Endothelial cell of umbilical vein (primary cell): Measurements from ENCODE around the gene CNGB1. TPM values are rescaled to one million over a fixed set of nuclear protein-coding genes. Genes with fewer than 3 reads are reported as not detected.

Experiments used
- BruUV-seq: library from RNA; stranded (reverse); fragments of 400-500 nt; replicated peaks from 2 replicates; lab custom pipeline; 2021; lab: Mats Ljungman, UMichigan
- CTCF ChIA-PET: fragments of 300-600, 350-600 bp; sonication (Branson Sonifier 250); formaldehyde crosslinking; loops from one replicate; lab custom pipeline; 2021; ENCODE audit warnings: antibody characterized with exemption, inconsistent platforms; lab: Charles Lee
- POLR2A ChIA-PET: fragments of 300-600, 350-600 bp; sonication (Branson Sonifier 250); formaldehyde crosslinking; loops from one replicate; lab custom pipeline; 2021; ENCODE audit warnings: antibody characterized with exemption, inconsistent platforms; lab: Charles Lee
- DNase-seq: peaks from one replicate; pipeline ENCODE4 v3.0.0-alpha.2; 2011; ENCODE audit warnings: low read depth, low spot score
- FAIRE-seq: peaks from 2 replicates; lab custom pipeline; 2011; peaks lifted over from hg19 to GRCh38; lab: Jason Lieb, UNC
- H2AFZ ChIP-seq: 2 replicates; pipeline ENCODE4 v1.6.0; 2012; ENCODE audit warnings: low read depth, low read length, control low read depth, inconsistent platforms
- H3K27ac ChIP-seq: 2 replicates; pipeline ENCODE4 v1.5.1; 2011; ENCODE audit warnings: low read depth, mild to moderate bottlenecking, control low read depth, low read length, moderate library complexity; ENCODE audit not compliant: insufficient read depth
- H3K27me3 ChIP-seq, 2 experiments: 2 replicates each; pipeline versions ENCODE4 v1.6.0 to v1.6.1; 2011; ENCODE audit warnings: low read length in 2 of 2, mixed read lengths in 1 of 2; ENCODE audit not compliant: control insufficient read depth in 2 of 2, insufficient read depth in 2 of 2
- H3K36me3 ChIP-seq, 2 experiments: 2 replicates in 1 of 2; 3 replicates in 1 of 2; pipeline ENCODE4 v1.5.1; 2011; ENCODE audit warnings: low read length in 2 of 2, mild to moderate bottlenecking in 1 of 2, moderate library complexity in 1 of 2; ENCODE audit not compliant: control insufficient read depth in 2 of 2, insufficient read depth in 2 of 2; ENCODE audit errors: extremely low read depth in 1 of 2
- H3K4me1 ChIP-seq: 3 replicates; pipeline ENCODE4 v1.5.1; 2011; ENCODE audit warnings: mild to moderate bottlenecking, low read length; ENCODE audit not compliant: control insufficient read depth, insufficient read depth; ENCODE audit errors: extremely low read depth
- H3K4me2 ChIP-seq: 2 replicates; pipeline ENCODE4 v1.6.1; 2011; ENCODE audit warnings: low read length, control low read depth, mixed read lengths; ENCODE audit not compliant: insufficient read depth
- H3K4me3 ChIP-seq, 3 experiments: fragments of 200-600 bp in 1 of 3; sonication (generic), shearing (Covaris generic) in 1 of 3; replicated peaks in 1 of 3; 2 replicates each; pipeline ENCODE4 v1.5.1; 2011 to 2016; ENCODE audit warnings: control low read depth in 3 of 3, low read length in 3 of 3, mild to moderate bottlenecking in 2 of 3, inconsistent platforms in 1 of 3, low read depth in 1 of 3, moderate library complexity in 1 of 3; ENCODE audit not compliant: insufficient read depth in 1 of 3
- H3K79me2 ChIP-seq: 2 replicates; pipeline ENCODE4 v1.6.0; 2012; ENCODE audit warnings: low read length, inconsistent platforms; ENCODE audit not compliant: control insufficient read depth, insufficient read depth
- H3K9ac ChIP-seq: replicated peaks from 2 replicates; pipeline ENCODE3; 2011; ENCODE audit warnings: low read length, control low read depth; ENCODE audit not compliant: insufficient read depth; ENCODE audit errors: extremely low read depth
- H3K9me1 ChIP-seq: replicated peaks from 3 replicates; pipeline ENCODE4 v1.6.0; 2011; ENCODE audit warnings: mild to moderate bottlenecking, low read length; ENCODE audit not compliant: control insufficient read depth, insufficient read depth; ENCODE audit errors: extremely low read depth
- H3K9me3 ChIP-seq: replicated peaks from 2 replicates; pipeline ENCODE4 v1.5.1; 2012; ENCODE audit warnings: low read length, inconsistent platforms; ENCODE audit not compliant: control insufficient read depth, insufficient read depth
- H4K20me1 ChIP-seq: replicated peaks from 2 replicates; pipeline ENCODE3; 2011; ENCODE audit warnings: mild to moderate bottlenecking, low read length; ENCODE audit not compliant: control insufficient read depth, insufficient read depth; ENCODE audit errors: extremely low read depth
- EZH2 ChIP-seq: IDR thresholded peaks from 2 replicates; pipeline ENCODE4 v1.6.1; 2012; ENCODE audit warnings: borderline replicate concordance, low read depth, mild to moderate bottlenecking, moderate library complexity, low read length, inconsistent platforms; ENCODE audit not compliant: severe bottlenecking
- FOS ChIP-seq: IDR thresholded peaks from 2 replicates; pipeline ENCODE4 v1.6.1; 2011; ENCODE audit warnings: mild to moderate bottlenecking, low read length, moderate library complexity, borderline replicate concordance; ENCODE audit not compliant: insufficient read depth
- GATA2 ChIP-seq: IDR thresholded peaks from 2 replicates; pipeline ENCODE4 v1.7.0; 2011; ENCODE audit warnings: low read depth, mild to moderate bottlenecking, moderate library complexity, mixed read lengths, low read length; ENCODE audit not compliant: insufficient read length, insufficient read depth
- JUN ChIP-seq: IDR thresholded peaks from 2 replicates; pipeline ENCODE4 v1.6.1; 2011; ENCODE audit warnings: borderline replicate concordance, low read depth; ENCODE audit not compliant: insufficient read length, insufficient read depth
- MYC ChIP-seq: IDR thresholded peaks from one replicate; pipeline ENCODE4 v1.6.1; 2011; ENCODE audit warnings: mild to moderate bottlenecking, low read depth, low read length
- POLR2A ChIP-seq: IDR thresholded peaks from 2 replicates; pipeline ENCODE4 v1.6.1; 2012; ENCODE audit warnings: low read depth, mild to moderate bottlenecking, control low read depth, low read length
- POLR2AphosphoS5 ChIP-seq: IDR thresholded peaks from 2 replicates; pipeline ENCODE4 v1.6.1; 2012; ENCODE audit warnings: low read depth, mild to moderate bottlenecking, control low read depth, low read length, moderate library complexity; ENCODE audit not compliant: insufficient read depth
- dilution Hi-C: fragments of 300-500 bp; cut with MboI; formaldehyde crosslinking; loops from one replicate; pipeline ENCODE4 v1.15.0; 2019; ENCODE audit warnings: low sequenced_read_pairs; ENCODE audit not compliant: extremely low pct_ligation_motif_present
- intact Hi-C: fragments of 100-400 bp; cut with micrococcal nuclease; formaldehyde crosslinking; loops from one replicate; pipeline ENCODE4 v1.10.0; 2022
- polyA plus RNA-seq, 4 experiments: library from polyadenylated mRNA; depleted of rRNA in 3 of 4; stranded (reverse) in 3 of 4; unstranded in 1 of 4; fragments of >200 nt; gene quantifications; 2 replicates each; pipeline versions ENCODE4 v1.2.1 to v1.2.3, GENCODE V29; 2011 to 2012; ENCODE audit warnings: missing spikeins in 1 of 4
- total RNA-seq: library from RNA; stranded (reverse); gene quantifications from 2 replicates; pipeline ENCODE4 v1.2.3, GENCODE V29; 2021
- TF ChIP-seq, protein P1 (sequence below), 2 donors: IDR thresholded peaks; 1 replicate in 1 of 2; 2 replicates in 1 of 2; pipeline ENCODE4 v1.5.1; 2011; ENCODE audit warnings: low read length in 2 of 2, mild to moderate bottlenecking in 2 of 2, moderate library complexity in 2 of 2, control low read depth in 1 of 2, inconsistent platforms in 1 of 2, low read depth in 1 of 2; ENCODE audit not compliant: insufficient read depth in 1 of 2; ENCODE audit errors: extremely low read depth in 1 of 2
- TF ChIP-seq, protein P2 (sequence below): IDR thresholded peaks from 2 replicates; pipeline ENCODE4 v1.6.1; 2011; ENCODE audit not compliant: insufficient read depth, insufficient read length

Gene CNGB1
- total and polyA plus RNA-seq, 2 donors (not counting 3 experiments of a cell fraction or from before 2014, with no cell fraction given) = not detected

DNA sequence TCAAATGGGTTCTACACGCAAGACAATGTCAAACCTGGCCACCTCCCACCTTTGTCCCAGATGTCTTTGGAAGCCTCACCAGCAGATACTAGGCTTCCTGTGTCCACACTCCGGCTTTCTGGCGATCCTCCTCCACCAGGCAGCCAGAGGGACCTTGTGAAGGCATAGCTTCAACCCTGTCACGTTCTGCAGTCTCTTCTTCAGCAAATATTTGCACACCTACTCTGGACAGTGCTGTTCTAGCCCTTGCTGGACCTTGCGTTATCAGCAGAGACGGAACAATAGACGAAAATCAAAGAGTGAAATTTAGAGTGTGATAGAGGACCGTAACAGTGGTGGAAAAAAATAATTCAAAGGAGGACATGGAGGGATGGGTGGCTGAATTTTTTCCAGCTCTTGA is 130.1 kb downstream of the CNGB1 start:
- no peak overlapping the region for H3K4me3 ChIP-seq
- no peaks in the 10 kb centered on the region for H3K9me3 ChIP-seq
- dilution Hi-C loops (no loop called here), intact Hi-C loops (no loop called here)
- CTCF ChIA-PET = interaction anchor here (0.6 to 2.1 kb wide), 3 partner anchors 17 to 58 kb away, joined by 3 to 7 read pairs (median 4); no protein-coding TSS in a partner anchor
- H3K4me2 ChIP-seq = no peak overlapping the region
- DNase-seq (no peak), FAIRE-seq (no peak)
- peaks cover 0 to 7% of the 10 kb centered on the region in 2 experiments for H3K27me3 ChIP-seq
- H3K27ac ChIP-seq = no peak overlapping the region
- TF ChIP-seq, protein P1, sequence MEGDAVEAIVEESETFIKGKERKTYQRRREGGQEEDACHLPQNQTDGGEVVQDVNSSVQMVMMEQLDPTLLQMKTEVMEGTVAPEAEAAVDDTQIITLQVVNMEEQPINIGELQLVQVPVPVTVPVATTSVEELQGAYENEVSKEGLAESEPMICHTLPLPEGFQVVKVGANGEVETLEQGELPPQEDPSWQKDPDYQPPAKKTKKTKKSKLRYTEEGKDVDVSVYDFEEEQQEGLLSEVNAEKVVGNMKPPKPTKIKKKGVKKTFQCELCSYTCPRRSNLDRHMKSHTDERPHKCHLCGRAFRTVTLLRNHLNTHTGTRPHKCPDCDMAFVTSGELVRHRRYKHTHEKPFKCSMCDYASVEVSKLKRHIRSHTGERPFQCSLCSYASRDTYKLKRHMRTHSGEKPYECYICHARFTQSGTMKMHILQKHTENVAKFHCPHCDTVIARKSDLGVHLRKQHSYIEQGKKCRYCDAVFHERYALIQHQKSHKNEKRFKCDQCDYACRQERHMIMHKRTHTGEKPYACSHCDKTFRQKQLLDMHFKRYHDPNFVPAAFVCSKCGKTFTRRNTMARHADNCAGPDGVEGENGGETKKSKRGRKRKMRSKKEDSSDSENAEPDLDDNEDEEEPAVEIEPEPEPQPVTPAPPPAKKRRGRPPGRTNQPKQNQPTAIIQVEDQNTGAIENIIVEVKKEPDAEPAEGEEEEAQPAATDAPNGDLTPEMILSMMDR (IDR thresholded peaks at IDR 0.05; ENCODE audit: extremely low read depth in 1 of 2, insufficient read depth in 1 of 2, low read depth in 1 of 2, low read length in 2 of 2) = no peak
- TF ChIP-seq, protein P2, sequence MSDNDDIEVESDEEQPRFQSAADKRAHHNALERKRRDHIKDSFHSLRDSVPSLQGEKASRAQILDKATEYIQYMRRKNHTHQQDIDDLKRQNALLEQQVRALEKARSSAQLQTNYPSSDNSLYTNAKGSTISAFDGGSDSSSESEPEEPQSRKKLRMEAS = no peak
- TF ChIP-seq POLR2AphosphoS5 = no peak
- no peak for TF ChIP-seq FOS
- TF ChIP-seq GATA2 = no peak
- TF ChIP-seq MYC = no peak
- TF ChIP-seq JUN = no peak
- no peak for TF ChIP-seq POLR2A
- no peak for TF ChIP-seq EZH2
- BruUV-seq = no TSS peak
- no peak overlapping the region for H2AFZ ChIP-seq
- no peaks in the 10 kb centered on the region for H3K79me2 ChIP-seq
- no peaks in the 10 kb centered on the region for H3K4me1 ChIP-seq
- H3K36me3 ChIP-seq = no peaks in the 10 kb centered on the region
- no peak overlapping the region for H3K9ac ChIP-seq
- no peaks in the 10 kb centered on the region for H4K20me1 ChIP-seq
- POLR2A ChIA-PET = no interaction called here
- H3K9me1 ChIP-seq = no peaks in the 10 kb centered on the region
